Panc1 (cell line): ENCODE data around the gene USP31.
A peak's percentile ranks its signal among the peaks of the same experiment; 100 is the strongest.

ENCODE experiments used
- POLR2AphosphoS5 ChIP-seq: IDR thresholded peaks from 2 replicates; pipeline ENCODE4 v1.6.1; 2012; ENCODE audit warnings: mild to moderate bottlenecking, low read depth, low read length, moderate library complexity
- SIN3A ChIP-seq: IDR thresholded peaks from 2 replicates; pipeline ENCODE4 v1.6.1; 2012; ENCODE audit warnings: low read depth, mild to moderate bottlenecking, low read length, moderate library complexity, borderline replicate concordance; ENCODE audit not compliant: insufficient read depth
- TCF7L2 ChIP-seq: IDR thresholded peaks from 2 replicates; pipeline ENCODE4 v1.6.1; 2011; ENCODE audit warnings: mild to moderate bottlenecking, low read depth, low read length, inconsistent platforms
- TF ChIP-seq, protein P1 (sequence below), 2 experiments: IDR thresholded peaks; 2 replicates each; pipeline ENCODE4 v1.6.1; 2011 to 2012; ENCODE audit warnings: low read depth in 2 of 2, control low read depth in 1 of 2, low read length in 1 of 2, mild to moderate bottlenecking in 1 of 2, moderate library complexity in 1 of 2; ENCODE audit not compliant: insufficient read depth in 1 of 2
- TF ChIP-seq, protein P2 (sequence below): fragments of 450-650 bp; IDR thresholded peaks from 2 replicates; pipeline ENCODE4 v1.5.1; 2017; ENCODE audit warnings: mild to moderate bottlenecking

DNA sequence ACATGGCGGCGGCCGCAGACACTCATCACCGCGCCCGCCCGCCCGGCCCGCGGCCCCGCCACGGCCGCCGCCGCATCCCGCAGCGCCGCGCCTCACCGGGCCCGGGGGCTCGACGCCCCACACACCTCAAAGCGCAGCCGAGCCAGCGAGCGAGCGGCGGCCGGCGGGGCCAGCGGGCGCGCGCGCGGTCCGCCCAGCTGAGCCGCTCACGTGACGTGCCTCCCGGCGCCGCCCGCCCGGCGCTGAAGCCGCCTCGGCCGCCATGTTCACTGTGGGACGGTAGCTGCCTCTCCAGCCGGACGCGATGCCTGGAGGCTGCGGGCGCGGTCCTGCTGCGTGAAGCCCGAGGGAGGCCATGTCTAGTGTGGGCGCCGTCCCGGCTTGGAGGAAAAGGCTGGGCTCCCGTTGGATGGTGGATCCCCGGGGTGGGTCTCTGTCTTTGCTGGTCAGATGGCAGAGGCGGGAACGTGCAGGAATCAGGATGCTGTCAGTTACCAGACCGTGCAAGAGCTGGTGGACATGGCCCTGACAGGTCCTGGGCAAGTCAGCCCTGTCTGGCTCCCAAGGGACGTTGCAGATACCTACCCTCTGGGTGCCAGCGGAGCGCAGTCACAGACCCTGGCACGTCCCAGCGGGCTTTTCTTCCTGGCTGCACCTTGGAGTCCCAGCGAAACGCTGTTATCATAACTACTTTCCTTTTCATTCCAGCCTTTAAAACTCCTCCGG lies at the start of gene USP31:
- TF ChIP-seq, protein P1, sequence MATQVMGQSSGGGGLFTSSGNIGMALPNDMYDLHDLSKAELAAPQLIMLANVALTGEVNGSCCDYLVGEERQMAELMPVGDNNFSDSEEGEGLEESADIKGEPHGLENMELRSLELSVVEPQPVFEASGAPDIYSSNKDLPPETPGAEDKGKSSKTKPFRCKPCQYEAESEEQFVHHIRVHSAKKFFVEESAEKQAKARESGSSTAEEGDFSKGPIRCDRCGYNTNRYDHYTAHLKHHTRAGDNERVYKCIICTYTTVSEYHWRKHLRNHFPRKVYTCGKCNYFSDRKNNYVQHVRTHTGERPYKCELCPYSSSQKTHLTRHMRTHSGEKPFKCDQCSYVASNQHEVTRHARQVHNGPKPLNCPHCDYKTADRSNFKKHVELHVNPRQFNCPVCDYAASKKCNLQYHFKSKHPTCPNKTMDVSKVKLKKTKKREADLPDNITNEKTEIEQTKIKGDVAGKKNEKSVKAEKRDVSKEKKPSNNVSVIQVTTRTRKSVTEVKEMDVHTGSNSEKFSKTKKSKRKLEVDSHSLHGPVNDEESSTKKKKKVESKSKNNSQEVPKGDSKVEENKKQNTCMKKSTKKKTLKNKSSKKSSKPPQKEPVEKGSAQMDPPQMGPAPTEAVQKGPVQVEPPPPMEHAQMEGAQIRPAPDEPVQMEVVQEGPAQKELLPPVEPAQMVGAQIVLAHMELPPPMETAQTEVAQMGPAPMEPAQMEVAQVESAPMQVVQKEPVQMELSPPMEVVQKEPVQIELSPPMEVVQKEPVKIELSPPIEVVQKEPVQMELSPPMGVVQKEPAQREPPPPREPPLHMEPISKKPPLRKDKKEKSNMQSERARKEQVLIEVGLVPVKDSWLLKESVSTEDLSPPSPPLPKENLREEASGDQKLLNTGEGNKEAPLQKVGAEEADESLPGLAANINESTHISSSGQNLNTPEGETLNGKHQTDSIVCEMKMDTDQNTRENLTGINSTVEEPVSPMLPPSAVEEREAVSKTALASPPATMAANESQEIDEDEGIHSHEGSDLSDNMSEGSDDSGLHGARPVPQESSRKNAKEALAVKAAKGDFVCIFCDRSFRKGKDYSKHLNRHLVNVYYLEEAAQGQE (IDR thresholded peaks at IDR 0.05; ENCODE audit: insufficient read depth in 1 of 2, low read depth in 2 of 2, low read length in 1 of 2): no peak
- TF ChIP-seq TCF7L2 (peak; percentile 41; the same call in 1 of the 2 replicates), POLR2AphosphoS5 (peak; percentile 27), SIN3A (peak; percentile 74; the same call in 1 of the 2 replicates)
- TF ChIP-seq, protein P2, sequence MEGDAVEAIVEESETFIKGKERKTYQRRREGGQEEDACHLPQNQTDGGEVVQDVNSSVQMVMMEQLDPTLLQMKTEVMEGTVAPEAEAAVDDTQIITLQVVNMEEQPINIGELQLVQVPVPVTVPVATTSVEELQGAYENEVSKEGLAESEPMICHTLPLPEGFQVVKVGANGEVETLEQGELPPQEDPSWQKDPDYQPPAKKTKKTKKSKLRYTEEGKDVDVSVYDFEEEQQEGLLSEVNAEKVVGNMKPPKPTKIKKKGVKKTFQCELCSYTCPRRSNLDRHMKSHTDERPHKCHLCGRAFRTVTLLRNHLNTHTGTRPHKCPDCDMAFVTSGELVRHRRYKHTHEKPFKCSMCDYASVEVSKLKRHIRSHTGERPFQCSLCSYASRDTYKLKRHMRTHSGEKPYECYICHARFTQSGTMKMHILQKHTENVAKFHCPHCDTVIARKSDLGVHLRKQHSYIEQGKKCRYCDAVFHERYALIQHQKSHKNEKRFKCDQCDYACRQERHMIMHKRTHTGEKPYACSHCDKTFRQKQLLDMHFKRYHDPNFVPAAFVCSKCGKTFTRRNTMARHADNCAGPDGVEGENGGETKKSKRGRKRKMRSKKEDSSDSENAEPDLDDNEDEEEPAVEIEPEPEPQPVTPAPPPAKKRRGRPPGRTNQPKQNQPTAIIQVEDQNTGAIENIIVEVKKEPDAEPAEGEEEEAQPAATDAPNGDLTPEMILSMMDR: no peak
